CD4-positive, alpha-beta T cell treated with Interleukin-6 for 4 hours (primary cell): Measurements from ENCODE around the gene TGM2.

Experiments used
- DNase-seq: peaks from one replicate; pipeline ENCODE4 v3.0.0-alpha.2; 2020; ENCODE audit warnings: mixed read lengths

The TGM2 gene

GRCh38 chr20:38158701-38159351, 6.2 kb downstream of the TGM2 start:
- no peak for DNase-seq

GRCh38 chr20:38157635-38158495, 7.2 kb downstream of the TGM2 start:
- DNase-seq, result no peak

- DNase-seq, result no peak
These were observed 8.0 kb downstream of the TGM2 start for GRCh38 chr20:38156888-38157634.

- DNase-seq, result no peak
These were observed 8.8 kb downstream of the TGM2 start for GRCh38 chr20:38156280-38156679.

- no peak for DNase-seq
These were observed 9.3 kb downstream of the TGM2 start for GRCh38 chr20:38155811-38156210.

- DNase-seq, result no peak
These were observed 11.7 kb downstream of the TGM2 start for GRCh38 chr20:38153401-38153800.

- DNase-seq, result no peak
These were observed 12.3 kb downstream of the TGM2 start for GRCh38 chr20:38152621-38153221.

GRCh38 chr20:38152175-38152620, 12.9 kb downstream of the TGM2 start:
- no peak for DNase-seq

GRCh38 chr20:38151455-38151854, 13.6 kb downstream of the TGM2 start:
- no peak for DNase-seq

- DNase-seq, result no peak
These were observed 14.5 kb downstream of the TGM2 start for GRCh38 chr20:38150335-38151170.

GRCh38 chr20:38148328-38149102, 16.6 kb downstream of the TGM2 start:
- no peak for DNase-seq

GRCh38 chr20:38147751-38148150, 17.3 kb downstream of the TGM2 start:
- no peak for DNase-seq

- DNase-seq, result no peak
These were observed 17.9 kb downstream of the TGM2 start for GRCh38 chr20:38147163-38147562.

- no peak for DNase-seq
These were observed 18.4 kb downstream of the TGM2 start for GRCh38 chr20:38146628-38147027.

GRCh38 chr20:38146156-38146555, 18.9 kb downstream of the TGM2 start:
- DNase-seq, result no peak

GRCh38 chr20:38145729-38146075, 19.4 kb downstream of the TGM2 start:
- DNase-seq, result no peak

GRCh38 chr20:38144974-38145728, 19.9 kb downstream of the TGM2 start:
- no peak for DNase-seq

- no peak for DNase-seq
These were observed 20.5 kb downstream of the TGM2 start for GRCh38 chr20:38144598-38144973.

- DNase-seq, result no peak
These were observed 21.2 kb downstream of the TGM2 start for GRCh38 chr20:38143646-38144554.

GRCh38 chr20:38143238-38143645, 21.8 kb downstream of the TGM2 start:
- DNase-seq, result no peak
